IMR-90 (cell line): ENCODE data around the gene RAB30. TPM values are rescaled to one million over a fixed set of nuclear protein-coding genes. Genes with fewer than 3 reads are reported as not detected.
A peak's percentile ranks its signal among the peaks of the same experiment; 100 is the strongest.

Experiments
- ATAC-seq: fragments of 200-7000 bp; cut with Tn5 transposase; 2 replicates; pipeline ENCODE4 v1.9.1; 2020; ENCODE audit warnings: low read depth, mild to moderate bottlenecking, moderate library complexity
- BruUV-seq: library from RNA; stranded (reverse); fragments of 400-500 nt; replicated peaks from 2 replicates; lab custom pipeline; 2021; lab: Mats Ljungman, UMichigan
- CTCF ChIA-PET: fragments of 300-600 bp; formaldehyde crosslinking; extraction: SDS; loops from one replicate; lab custom pipeline; 2021; ENCODE audit warnings: antibody characterized with exemption; lab: Yijun Ruan, JAX
- POLR2A ChIA-PET: fragments of 300-600 bp; sonication (Branson Sonifier 250); formaldehyde crosslinking; loops from one replicate; lab custom pipeline; 2022; ENCODE audit warnings: antibody characterized with exemption; ENCODE audit not compliant: unreplicated experiment; lab: Charles Lee
- DNase-seq: peaks from one replicate; pipeline ENCODE4 v3.0.0; 2013
- H2AFZ ChIP-seq: replicated peaks from 2 replicates; pipeline ENCODE3; 2013; ENCODE audit warnings: low read length, mild to moderate bottlenecking; ENCODE audit not compliant: poor library complexity
- H2AK5ac ChIP-seq: 2 replicates; pipeline ENCODE4 v1.6.1; 2013; ENCODE audit warnings: low read depth, low read length, inconsistent platforms
- H2AK9ac ChIP-seq: replicated peaks from 2 replicates; pipeline ENCODE3; 2013; ENCODE audit warnings: mild to moderate bottlenecking, low read depth, low read length, moderate library complexity; ENCODE audit not compliant: poor library complexity
- H2BK120ac ChIP-seq: 2 replicates; pipeline ENCODE4 v1.6.1; 2013; ENCODE audit warnings: low read depth, low read length, inconsistent platforms
- H2BK15ac ChIP-seq: 3 replicates; pipeline ENCODE4 v1.6.1; 2013; ENCODE audit warnings: low read depth, low read length, inconsistent platforms
- H2BK20ac ChIP-seq: 2 replicates; pipeline ENCODE4 v1.6.1; 2013; ENCODE audit warnings: low read depth, mild to moderate bottlenecking, inconsistent platforms, low read length, moderate library complexity
- H2BK5ac ChIP-seq: 2 replicates; pipeline ENCODE4 v1.6.1; 2013; ENCODE audit warnings: mild to moderate bottlenecking, low read depth, low read length, inconsistent platforms; ENCODE audit not compliant: poor library complexity, severe bottlenecking
- H3K14ac ChIP-seq: replicated peaks from 2 replicates; pipeline ENCODE4 v1.6.1; 2013; ENCODE audit warnings: low read depth, low read length, inconsistent platforms
- H3K18ac ChIP-seq: 2 replicates; pipeline ENCODE4 v1.6.1; 2013; ENCODE audit warnings: low read depth, low read length, control low read depth
- H3K23ac ChIP-seq: 2 replicates; pipeline ENCODE4 v1.6.1; 2013; ENCODE audit warnings: low read depth, low read length, inconsistent platforms
- H3K27ac ChIP-seq: 2 replicates; pipeline ENCODE4 v1.5.1; 2013; ENCODE audit warnings: mild to moderate bottlenecking, control low read depth, low read length; ENCODE audit not compliant: insufficient read depth
- H3K27me3 ChIP-seq: 2 replicates; pipeline ENCODE4 v1.6.1; 2013; ENCODE audit warnings: low read length; ENCODE audit not compliant: control insufficient read depth, insufficient read depth
- H3K36me3 ChIP-seq: 2 replicates; pipeline ENCODE4 v1.6.1; 2013; ENCODE audit warnings: low read length, mixed read lengths; ENCODE audit not compliant: control insufficient read depth, insufficient read depth
- H3K4ac ChIP-seq: 2 replicates; pipeline ENCODE4 v1.6.1; 2013; ENCODE audit warnings: low read depth, low read length, inconsistent platforms
- H3K4me1 ChIP-seq: 2 replicates; pipeline ENCODE4 v1.6.1; 2013; ENCODE audit warnings: low read length, mixed read lengths; ENCODE audit not compliant: control insufficient read depth, insufficient read depth
- H3K4me2 ChIP-seq: 2 replicates; pipeline ENCODE4 v1.6.1; 2013; ENCODE audit warnings: low read depth, mild to moderate bottlenecking, control low read depth, low read length, moderate library complexity
- H3K4me3 ChIP-seq: 2 replicates; pipeline ENCODE4 v1.5.1; 2013; ENCODE audit warnings: low read depth, mild to moderate bottlenecking, control low read depth, low read length, moderate library complexity; ENCODE audit not compliant: insufficient read depth
- H3K56ac ChIP-seq: 2 replicates; pipeline ENCODE4 v1.6.1; 2013; ENCODE audit warnings: low read length, inconsistent platforms; ENCODE audit not compliant: insufficient read depth; ENCODE audit errors: extremely low read depth
- H3K79me1 ChIP-seq, 2 experiments: 2 replicates each; pipeline ENCODE4 v1.6.1; 2013; ENCODE audit warnings: low read length in 2 of 2, inconsistent platforms in 1 of 2, low read depth in 1 of 2
- H3K9ac ChIP-seq: 2 replicates; pipeline ENCODE4 v1.6.1; 2013; ENCODE audit warnings: low read depth, low read length, control low read depth
- H3K9me1 ChIP-seq: 2 replicates; pipeline ENCODE4 v1.6.1; 2013; ENCODE audit warnings: low read length, inconsistent platforms; ENCODE audit not compliant: insufficient read depth
- H3K9me3 ChIP-seq: 2 replicates; pipeline ENCODE4 v1.6.1; 2013; ENCODE audit warnings: low read length; ENCODE audit not compliant: control insufficient read depth, insufficient read depth
- H4K20me1 ChIP-seq: 2 replicates; pipeline ENCODE4 v1.6.1; 2013; ENCODE audit warnings: low read length, inconsistent platforms; ENCODE audit not compliant: insufficient read depth
- H4K5ac ChIP-seq: 2 replicates; pipeline ENCODE4 v1.6.1; 2013; ENCODE audit warnings: mild to moderate bottlenecking, low read depth, low read length, control low read depth
- H4K8ac ChIP-seq, 2 experiments: 2 replicates each; pipeline ENCODE4 v1.6.1; 2013; ENCODE audit warnings: low read depth in 2 of 2, low read length in 2 of 2, control low read depth in 1 of 2, inconsistent platforms in 1 of 2
- H4K91ac ChIP-seq: 2 replicates; pipeline ENCODE4 v1.6.1; 2013; ENCODE audit warnings: low read depth, low read length, inconsistent platforms; ENCODE audit not compliant: insufficient read depth
- BHLHE40 ChIP-seq: fragments of 150-350 bp; IDR thresholded peaks from 2 replicates; pipeline ENCODE4 v1.6.1; 2016; ENCODE audit warnings: mild to moderate bottlenecking, low read depth, low read length
- CEBPB ChIP-seq: IDR thresholded peaks from 2 replicates; pipeline ENCODE4 v1.6.1; 2012; ENCODE audit warnings: low read depth, low read length, improper control_type of control experiment
- CHD1 ChIP-seq: IDR thresholded peaks from 2 replicates; pipeline ENCODE4 v1.6.1; 2012; ENCODE audit warnings: low read depth, low read length, improper control_type of control experiment
- CTCF ChIP-seq: conservative IDR thresholded peaks from 2 replicates; pipeline ENCODE4 v1.5.1; 2012; ENCODE audit warnings: mild to moderate bottlenecking, low read depth, low read length, improper control_type of control experiment
- MAFK ChIP-seq: IDR thresholded peaks from 2 replicates; pipeline ENCODE4 v1.6.1; 2012; ENCODE audit warnings: low read depth, low read length, improper control_type of control experiment
- MAZ ChIP-seq: IDR thresholded peaks from 2 replicates; pipeline ENCODE4 v1.6.1; 2012; ENCODE audit warnings: low read depth, mild to moderate bottlenecking, low read length, improper control_type of control experiment, moderate library complexity, borderline replicate concordance
- NFE2L2 ChIP-seq: fragments of 150-350 bp; IDR thresholded peaks from 2 replicates; pipeline ENCODE4 v1.6.1; 2016; ENCODE audit warnings: low read depth, mild to moderate bottlenecking, low read length
- RCOR1 ChIP-seq: IDR thresholded peaks from 2 replicates; pipeline ENCODE4 v1.6.1; 2012; ENCODE audit warnings: mild to moderate bottlenecking, low read length, improper control_type of control experiment; ENCODE audit not compliant: insufficient replicate concordance
- SMC3 ChIP-seq: fragments of 150-350 bp; IDR thresholded peaks from 2 replicates; pipeline ENCODE4 v1.6.1; 2016; ENCODE audit warnings: low read depth, mild to moderate bottlenecking, antibody characterized with exemption, low read length, moderate library complexity
- USF2 ChIP-seq: fragments of 150-350 bp; IDR thresholded peaks from 2 replicates; pipeline ENCODE4 v1.6.1; 2017; ENCODE audit warnings: mild to moderate bottlenecking, antibody characterized with exemption, low read length, low read depth
- WGBS, 2 experiments: methylation state at CpG; one replicate each; pipeline versions ENCODE4 v1.1.5 to v1.1.7; 2013; ENCODE audit warnings: missing lambda C conversion rate in 2 of 2; ENCODE audit not compliant: insufficient read length in 1 of 2; ENCODE audit errors: extremely low coverage in 2 of 2; 5-methylcytosine and 5-hydroxymethylcytosine counted together
- dilution Hi-C: fragments of 300-500 bp; cut with HindIII; formaldehyde crosslinking; loops from one replicate; pipeline ENCODE4 v1.14.3; 2018; ENCODE audit warnings: low sequenced_read_pairs; ENCODE audit not compliant: unreplicated experiment
- in situ Hi-C: fragments of 300-500 bp; cut with MboI; formaldehyde crosslinking; loops from 3 replicates; pipeline ENCODE4 v1.14.3; 2019; ENCODE audit warnings: low sequenced_read_pairs, inconsistent platforms, mixed read lengths
- intact Hi-C: fragments of 100-400 bp; cut with micrococcal nuclease; formaldehyde crosslinking; loops from 2 replicates; pipeline ENCODE4 v1.10.0; 2022
- polyA plus RNA-seq, 3 experiments: library from polyadenylated mRNA; depleted of rRNA; stranded (reverse); fragments of >200 nt; gene quantifications; 2 replicates each; pipeline ENCODE4 v1.2.3, GENCODE V29; 2012; ENCODE audit warnings: low replicate concordance in 1 of 3
- total RNA-seq: library from RNA; depleted of rRNA; stranded (reverse); fragments of >200 nt; gene quantifications from 2 replicates; pipeline ENCODE4 v1.2.3, GENCODE V29; 2012
- TF ChIP-seq, protein P1 (sequence below): fragments of 150-350 bp; IDR thresholded peaks from 2 replicates; pipeline ENCODE4 v1.6.1; 2016; ENCODE audit warnings: low read depth, mild to moderate bottlenecking, low read length, moderate library complexity, borderline replicate concordance

Gene RAB30
- total and polyA plus RNA-seq, 2 of the 4 experiments (the other 2 are of a cell fraction) = 7.2 to 25.6 TPM

GRCh38 chr11:83024270-83024854 is 47.3 kb downstream of the RAB30 start:
- no peak overlapping the region for H2BK120ac ChIP-seq
- TF ChIP-seq NFE2L2 (no peak), USF2 (no peak), RCOR1 (no peak), CEBPB (no peak), SMC3 (no peak), BHLHE40 (no peak), CHD1 (no peak), CTCF (no peak), MAFK (no peak), MAZ (no peak)
- TF ChIP-seq, protein P1, sequence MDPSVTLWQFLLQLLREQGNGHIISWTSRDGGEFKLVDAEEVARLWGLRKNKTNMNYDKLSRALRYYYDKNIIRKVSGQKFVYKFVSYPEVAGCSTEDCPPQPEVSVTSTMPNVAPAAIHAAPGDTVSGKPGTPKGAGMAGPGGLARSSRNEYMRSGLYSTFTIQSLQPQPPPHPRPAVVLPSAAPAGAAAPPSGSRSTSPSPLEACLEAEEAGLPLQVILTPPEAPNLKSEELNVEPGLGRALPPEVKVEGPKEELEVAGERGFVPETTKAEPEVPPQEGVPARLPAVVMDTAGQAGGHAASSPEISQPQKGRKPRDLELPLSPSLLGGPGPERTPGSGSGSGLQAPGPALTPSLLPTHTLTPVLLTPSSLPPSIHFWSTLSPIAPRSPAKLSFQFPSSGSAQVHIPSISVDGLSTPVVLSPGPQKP = no peak
- H3K27ac ChIP-seq = no peak overlapping the region
- BruUV-seq = no TSS peak
- H2BK15ac ChIP-seq = no peak overlapping the region
- H4K91ac ChIP-seq = no peak overlapping the region
- H3K27me3 ChIP-seq = no peaks in the 10 kb centered on the region
- H4K8ac ChIP-seq = no peak overlapping the region
- no peaks in the 10 kb centered on the region; the same call in 1 of the 2 replicates for H3K4me1 ChIP-seq
- H2AK5ac ChIP-seq = no peak overlapping the region
- peaks cover 9% of the 10 kb centered on the region; the same call in 1 of the 2 replicates for H4K20me1 ChIP-seq
- dilution Hi-C loops (no loop called here), in situ Hi-C loops (no loop called here), intact Hi-C loops (no loop called here)
- peaks cover 5 to 9% of the 10 kb centered on the region in 2 experiments; a peak in 1 of 4 replicates for H3K79me1 ChIP-seq
- whole genome bisulfite sequencing, 2 experiments = no CpG with 5 or more reads among the region's 3 CpGs
- H3K4me3 ChIP-seq = no peak overlapping the region
- H3K4me2 ChIP-seq = no peak overlapping the region
- H2AK9ac ChIP-seq = no peak overlapping the region
- no peak overlapping the region for H3K14ac ChIP-seq
- no peaks in the 10 kb centered on the region for H3K36me3 ChIP-seq
- H3K9ac ChIP-seq = no peak overlapping the region
- no peak overlapping the region for H3K18ac ChIP-seq
- no peak overlapping the region for H4K5ac ChIP-seq
- no peak overlapping the region for H2BK5ac ChIP-seq
- POLR2A ChIA-PET = no interaction called here
- H3K9me1 ChIP-seq = no peaks in the 10 kb centered on the region; the same call in 1 of the 2 replicates
- H3K4ac ChIP-seq = no peak overlapping the region
- no peaks in the 10 kb centered on the region for H3K9me3 ChIP-seq
- DNase-seq (no peak), ATAC-seq (0 out of 2 replicates have a peak, but pooled peaks have one; percentile 21)
- H2AFZ ChIP-seq = no peak overlapping the region
- H3K23ac ChIP-seq = no peak overlapping the region
- no peak overlapping the region for H2BK20ac ChIP-seq
- H3K56ac ChIP-seq = no peak overlapping the region
- CTCF ChIA-PET = no interaction called here
